SK-N-SH treated with all-trans-retinoic acid at 6 μM for 48 hours (cell line): ENCODE measurements around the gene OR2F2.

ENCODE experiments used
- ATAC-seq: fragments of 200-7000 bp; cut with Tn5 transposase; 3 replicates; pipeline ENCODE4 v1.9.1; 2020; ENCODE audit warnings: mild to moderate bottlenecking, moderate library complexity
- ARNTL ChIP-seq: fragments of 450-650 bp; formaldehyde crosslinking; IDR thresholded peaks from 2 replicates; pipeline ENCODE4 v1.5.0; 2020; ENCODE audit warnings: low read depth, mild to moderate bottlenecking, moderate library complexity, borderline replicate concordance
- BACH2 ChIP-seq: fragments of 250-450 bp; sonication (Bioruptor Pico); IDR thresholded peaks from 2 replicates; pipeline ENCODE4 v1.9.0; 2021; ENCODE audit warnings: mild to moderate bottlenecking, borderline replicate concordance
- CREB5 ChIP-seq: fragments of 250-450 bp; sonication (Bioruptor Pico); IDR thresholded peaks from 2 replicates; pipeline ENCODE4 v1.5.1; 2020; ENCODE audit warnings: low read depth, mild to moderate bottlenecking, moderate library complexity
- CSDC2 ChIP-seq: fragments of 250-450 bp; sonication (Bioruptor Pico); IDR thresholded peaks from 2 replicates; pipeline ENCODE4 v1.5.0; 2020; ENCODE audit warnings: mild to moderate bottlenecking, moderate library complexity
- ESRRG ChIP-seq: fragments of 250-450 bp; sonication (Bioruptor Pico); IDR thresholded peaks from 2 replicates; pipeline ENCODE4 v1.6.1; 2021; ENCODE audit warnings: mild to moderate bottlenecking
- GLIS3 ChIP-seq: fragments of 250-450 bp; sonication (Bioruptor Pico); IDR thresholded peaks from 2 replicates; pipeline ENCODE4 v1.5.0; 2020; ENCODE audit warnings: mild to moderate bottlenecking, moderate library complexity
- ISL1 ChIP-seq: fragments of 250-450 bp; sonication (Bioruptor Pico); IDR thresholded peaks from 2 replicates; pipeline ENCODE4 v2.1.2; 2022; ENCODE audit warnings: mild to moderate bottlenecking, moderate library complexity
- OSR1 ChIP-seq: fragments of 250-450 bp; sonication (Bioruptor Pico); IDR thresholded peaks from 2 replicates; pipeline ENCODE4 v1.8.0; 2022; ENCODE audit warnings: moderate library complexity, mild to moderate bottlenecking, inconsistent platforms
- PATZ1 ChIP-seq: fragments of 250-450 bp; sonication (Bioruptor Pico); IDR thresholded peaks from 2 replicates; pipeline ENCODE4 v1.8.0; 2020; ENCODE audit warnings: mild to moderate bottlenecking, moderate library complexity, borderline replicate concordance
- PPARA ChIP-seq: fragments of 250-450 bp; sonication (Bioruptor Pico); IDR thresholded peaks from 2 replicates; pipeline ENCODE4 v1.5.0; 2020; ENCODE audit warnings: mild to moderate bottlenecking, borderline replicate concordance
- SNAI2 ChIP-seq: fragments of 250-450 bp; sonication (Bioruptor Pico); IDR thresholded peaks from 2 replicates; pipeline ENCODE4 v1.5.0; 2020; ENCODE audit warnings: mild to moderate bottlenecking, moderate library complexity
- TCF4 ChIP-seq: fragments of 250-450 bp; sonication (Bioruptor Pico); IDR thresholded peaks from 2 replicates; pipeline ENCODE4 v1.8.0; 2021; ENCODE audit warnings: mild to moderate bottlenecking, moderate library complexity, borderline replicate concordance
- TOX ChIP-seq: fragments of 250-450 bp; sonication (Bioruptor Pico); IDR thresholded peaks from 2 replicates; pipeline ENCODE4 v1.8.0; 2021; ENCODE audit warnings: mild to moderate bottlenecking, moderate library complexity, borderline replicate concordance
- TSHZ2 ChIP-seq: fragments of 250-450 bp; sonication (Bioruptor Pico); IDR thresholded peaks from 2 replicates; pipeline ENCODE4 v1.5.0; 2020; ENCODE audit warnings: mild to moderate bottlenecking, moderate library complexity
- ZC3H10 ChIP-seq: fragments of 250-450 bp; sonication (Bioruptor Pico); IDR thresholded peaks from 2 replicates; pipeline ENCODE4 v1.5.1; 2021; ENCODE audit warnings: mild to moderate bottlenecking, moderate library complexity
- ZFP3 ChIP-seq: fragments of 250-450 bp; sonication (Bioruptor Pico); IDR thresholded peaks from 2 replicates; pipeline ENCODE4 v1.5.0; 2020; ENCODE audit warnings: mild to moderate bottlenecking, moderate library complexity
- ZFP30 ChIP-seq: fragments of 450-650 bp; formaldehyde crosslinking; IDR thresholded peaks from 2 replicates; pipeline ENCODE4 v1.5.0; 2022; ENCODE audit warnings: mild to moderate bottlenecking, moderate library complexity
- ZNF565 ChIP-seq: fragments of 450-650 bp; formaldehyde crosslinking; conservative IDR thresholded peaks from 2 replicates; pipeline ENCODE4 v1.5.0; 2020; ENCODE audit warnings: low read depth, mild to moderate bottlenecking, moderate library complexity
- ZNF70 ChIP-seq: fragments of 450-650 bp; formaldehyde crosslinking; IDR thresholded peaks from 2 replicates; pipeline ENCODE4 v1.5.0; 2020; ENCODE audit warnings: mild to moderate bottlenecking, moderate library complexity
- TF ChIP-seq, protein P1 (sequence below): fragments of 250-450 bp; sonication (Bioruptor Pico); IDR thresholded peaks from 2 replicates; pipeline ENCODE4 v1.5.1; 2021; ENCODE audit warnings: mild to moderate bottlenecking, moderate library complexity
- TF ChIP-seq, protein P2 (sequence below): fragments of 250-450 bp; sonication (Bioruptor Pico); IDR thresholded peaks from 2 replicates; pipeline ENCODE4 v1.8.0; 2021; ENCODE audit warnings: low read depth, mild to moderate bottlenecking, moderate library complexity, borderline replicate concordance

The OR2F2 gene

DNA sequence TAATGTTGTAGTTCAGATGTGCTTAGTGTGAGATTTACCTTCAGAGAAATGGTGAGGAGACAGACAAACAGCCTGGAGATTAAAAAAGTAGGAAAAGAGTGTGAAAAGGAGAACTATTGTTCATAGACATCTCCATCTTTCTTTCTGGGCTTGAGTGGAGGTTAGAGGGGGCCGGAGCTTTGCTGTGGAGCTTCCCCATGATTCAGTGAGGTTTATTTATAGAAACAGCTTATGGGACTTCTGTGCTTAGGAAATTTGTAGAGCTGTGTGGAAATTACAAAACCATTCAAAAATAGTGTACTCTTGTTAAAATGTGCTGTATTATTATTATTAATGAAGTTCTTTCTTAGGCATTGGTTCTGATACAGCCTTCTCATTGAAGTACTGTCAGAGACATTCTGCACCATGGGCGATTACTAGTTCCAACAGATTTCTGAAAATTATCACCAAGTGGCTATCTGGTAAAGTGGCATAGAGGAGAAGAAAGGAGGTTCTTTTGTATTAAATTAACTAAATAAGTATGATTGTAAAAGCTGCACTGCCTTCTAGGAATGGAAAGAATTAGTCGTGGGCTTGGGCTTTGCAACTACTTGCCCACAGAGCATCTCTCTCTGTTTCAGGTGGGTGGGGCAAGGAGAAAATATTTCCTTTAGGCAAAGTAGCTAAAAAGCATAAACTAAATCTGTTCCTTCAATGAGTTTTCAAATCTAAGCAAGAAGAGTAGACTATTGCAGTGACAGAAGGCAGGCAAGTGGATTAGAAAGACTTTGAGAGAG is 24.4 kb upstream of the OR2F2 start:
- 0 out of 3 replicates have a peak, but pooled peaks have one; percentile 31 for ATAC-seq

GRCh38 chr7:143913945-143914615 is 21.0 kb upstream of the OR2F2 start:
- no peak for ATAC-seq

More for the DNA sequence above, 24.4 kb upstream of the OR2F2 start:
- TF ChIP-seq PPARA (CRISPR knock-in tag) (no peak), ISL1 (CRISPR knock-in tag) (no peak), GLIS3 (no peak), OSR1 (CRISPR knock-in tag) (no peak)

More at GRCh38 chr7:143913945-143914615, 21.0 kb upstream of the OR2F2 start:
- TF ChIP-seq, protein P1, sequence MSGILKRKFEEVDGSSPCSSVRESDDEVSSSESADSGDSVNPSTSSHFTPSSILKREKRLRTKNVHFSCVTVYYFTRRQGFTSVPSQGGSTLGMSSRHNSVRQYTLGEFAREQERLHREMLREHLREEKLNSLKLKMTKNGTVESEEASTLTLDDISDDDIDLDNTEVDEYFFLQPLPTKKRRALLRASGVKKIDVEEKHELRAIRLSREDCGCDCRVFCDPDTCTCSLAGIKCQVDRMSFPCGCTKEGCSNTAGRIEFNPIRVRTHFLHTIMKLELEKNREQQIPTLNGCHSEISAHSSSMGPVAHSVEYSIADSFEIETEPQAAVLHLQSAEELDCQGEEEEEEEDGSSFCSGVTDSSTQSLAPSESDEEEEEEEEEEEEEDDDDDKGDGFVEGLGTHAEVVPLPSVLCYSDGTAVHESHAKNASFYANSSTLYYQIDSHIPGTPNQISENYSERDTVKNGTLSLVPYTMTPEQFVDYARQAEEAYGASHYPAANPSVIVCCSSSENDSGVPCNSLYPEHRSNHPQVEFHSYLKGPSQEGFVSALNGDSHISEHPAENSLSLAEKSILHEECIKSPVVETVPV (CRISPR knock-in tag), result no peak
- TF ChIP-seq TCF4 (CRISPR knock-in tag), result no peak
- no peak for TF ChIP-seq ZFP30 (CRISPR knock-in tag)
- TF ChIP-seq PATZ1, result no peak
- TF ChIP-seq, protein P2, sequence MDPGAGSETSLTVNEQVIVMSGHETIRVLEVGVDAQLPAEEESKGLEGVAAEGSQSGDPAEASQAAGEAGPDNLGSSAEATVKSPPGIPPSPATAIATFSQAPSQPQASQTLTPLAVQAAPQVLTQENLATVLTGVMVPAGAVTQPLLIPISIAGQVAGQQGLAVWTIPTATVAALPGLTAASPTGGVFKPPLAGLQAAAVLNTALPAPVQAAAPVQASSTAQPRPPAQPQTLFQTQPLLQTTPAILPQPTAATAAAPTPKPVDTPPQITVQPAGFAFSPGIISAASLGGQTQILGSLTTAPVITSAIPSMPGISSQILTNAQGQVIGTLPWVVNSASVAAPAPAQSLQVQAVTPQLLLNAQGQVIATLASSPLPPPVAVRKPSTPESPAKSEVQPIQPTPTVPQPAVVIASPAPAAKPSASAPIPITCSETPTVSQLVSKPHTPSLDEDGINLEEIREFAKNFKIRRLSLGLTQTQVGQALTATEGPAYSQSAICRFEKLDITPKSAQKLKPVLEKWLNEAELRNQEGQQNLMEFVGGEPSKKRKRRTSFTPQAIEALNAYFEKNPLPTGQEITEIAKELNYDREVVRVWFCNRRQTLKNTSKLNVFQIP (CRISPR knock-in tag), result no peak
- no peak for TF ChIP-seq ARNTL (CRISPR knock-in tag)
- TF ChIP-seq CREB5 (CRISPR knock-in tag), result no peak
- no peak for TF ChIP-seq TOX (CRISPR knock-in tag)
- no peak for TF ChIP-seq ISL1 (CRISPR knock-in tag)
- TF ChIP-seq ZC3H10 (CRISPR knock-in tag), result no peak
- TF ChIP-seq TSHZ2 (CRISPR knock-in tag), result no peak
- no peak for TF ChIP-seq PPARA (CRISPR knock-in tag)
- no peak for TF ChIP-seq ZNF565
- no peak for TF ChIP-seq CSDC2
- no peak for TF ChIP-seq GLIS3
- no peak for TF ChIP-seq ESRRG (CRISPR knock-in tag)
- no peak for TF ChIP-seq BACH2 (CRISPR knock-in tag)
- no peak for TF ChIP-seq ZNF70 (CRISPR knock-in tag)
- no peak for TF ChIP-seq SNAI2 (CRISPR knock-in tag)
- no peak for TF ChIP-seq ZFP3
